ENCODE data around the gene ARHGAP24. TPM values are rescaled to one million over a fixed set of nuclear protein-coding genes. Genes with fewer than 3 reads are reported as not detected.

Gene ARHGAP24
- polyA plus RNA-seq, 3 donors = 12.5 to 32.0 (median 18.8) TPM

DNA sequence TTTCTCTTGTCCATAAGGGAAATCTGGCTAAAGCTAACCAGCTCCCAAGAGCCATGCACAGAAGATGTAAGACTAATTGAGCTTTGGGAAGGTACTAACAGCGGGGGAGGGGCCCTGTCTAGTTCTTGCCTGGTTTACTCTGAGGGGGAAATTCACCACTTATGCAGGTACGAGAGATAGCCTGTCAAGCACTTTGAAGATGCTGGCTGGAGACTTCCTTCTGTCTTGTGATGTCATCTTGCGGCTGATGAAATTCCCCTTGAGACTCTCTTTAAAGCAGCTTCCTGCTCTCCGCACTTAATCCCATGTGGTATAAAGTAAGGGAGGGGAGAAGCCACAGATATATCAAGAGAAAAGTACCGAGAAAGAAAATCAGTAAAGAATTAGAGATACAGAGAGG lies 539.6 kb downstream of the ARHGAP24 start:
- H3K79me2 ChIP-seq (ENCODE audit: insufficient read depth, low read length) = no peaks in the 10 kb centered on the region
- intact Hi-C loops (cut with micrococcal nuclease) = no loop called here
- H3K4me1 ChIP-seq (ENCODE audit: control insufficient read depth in 1 of 2, insufficient read depth in 2 of 2, low read length in 2 of 2) = no peaks in the 10 kb centered on the region
- no peaks in the 10 kb centered on the region for H3K4me1 Mint-ChIP-seq
- H3K9ac ChIP-seq (ENCODE audit: insufficient read depth, low read length, poor library complexity, severe bottlenecking) = no peak overlapping the region
- TF ChIP-seq CTCF (IDR thresholded peaks at IDR 0.05) = no peak
- H2AFZ ChIP-seq (ENCODE audit: insufficient read depth, low read depth, low read length, poor library complexity, severe bottlenecking) = no peak overlapping the region
- H3K36me3 ChIP-seq (replicated peaks in 1 of 2; ENCODE audit: control insufficient read depth in 1 of 2, insufficient read depth in 2 of 2, low read length in 2 of 2) = no peaks in the 10 kb centered on the region
- peaks cover 0 to 2% (median 0%) of the 10 kb centered on the region in 3 donors for H3K27me3 Mint-ChIP-seq (ENCODE audit: low read depth in 3 of 3)
- H3K4me2 ChIP-seq (replicated peaks; ENCODE audit: extremely low read depth, low read length, poor library complexity, severe bottlenecking) = no peak overlapping the region
- H3K27ac Mint-ChIP-seq = no peak overlapping the region
- no peaks in the 10 kb centered on the region for H3K9me3 ChIP-seq (replicated peaks in 1 of 2; ENCODE audit: control insufficient read depth in 1 of 2, insufficient read depth in 1 of 2, low read length in 2 of 2)
- H3K4me3 Mint-ChIP-seq = no peak overlapping the region
- no peaks in the 10 kb centered on the region for H3K36me3 Mint-ChIP-seq
- DNase-seq = no peak
- WGBS (ENCODE audit: insufficient coverage) = 100% methylated on average over 1 of the region's 5 CpGs
- H3K27ac ChIP-seq (ENCODE audit: low read depth in 1 of 2, low read length in 2 of 2) = no peak overlapping the region
- no peak overlapping the region for H3K4me3 ChIP-seq (replicated peaks in 1 of 3; ENCODE audit: low read depth in 2 of 3, low read length in 3 of 3)
- H4K20me1 ChIP-seq (ENCODE audit: insufficient read depth, low read length) = no peaks in the 10 kb centered on the region
- H3K27me3 ChIP-seq (ENCODE audit: control insufficient read depth in 2 of 2, insufficient read depth in 2 of 2, low read length in 2 of 2) = no peaks in the 10 kb centered on the region
- H3K9me3 Mint-ChIP-seq = no peaks in the 10 kb centered on the region

DNA sequence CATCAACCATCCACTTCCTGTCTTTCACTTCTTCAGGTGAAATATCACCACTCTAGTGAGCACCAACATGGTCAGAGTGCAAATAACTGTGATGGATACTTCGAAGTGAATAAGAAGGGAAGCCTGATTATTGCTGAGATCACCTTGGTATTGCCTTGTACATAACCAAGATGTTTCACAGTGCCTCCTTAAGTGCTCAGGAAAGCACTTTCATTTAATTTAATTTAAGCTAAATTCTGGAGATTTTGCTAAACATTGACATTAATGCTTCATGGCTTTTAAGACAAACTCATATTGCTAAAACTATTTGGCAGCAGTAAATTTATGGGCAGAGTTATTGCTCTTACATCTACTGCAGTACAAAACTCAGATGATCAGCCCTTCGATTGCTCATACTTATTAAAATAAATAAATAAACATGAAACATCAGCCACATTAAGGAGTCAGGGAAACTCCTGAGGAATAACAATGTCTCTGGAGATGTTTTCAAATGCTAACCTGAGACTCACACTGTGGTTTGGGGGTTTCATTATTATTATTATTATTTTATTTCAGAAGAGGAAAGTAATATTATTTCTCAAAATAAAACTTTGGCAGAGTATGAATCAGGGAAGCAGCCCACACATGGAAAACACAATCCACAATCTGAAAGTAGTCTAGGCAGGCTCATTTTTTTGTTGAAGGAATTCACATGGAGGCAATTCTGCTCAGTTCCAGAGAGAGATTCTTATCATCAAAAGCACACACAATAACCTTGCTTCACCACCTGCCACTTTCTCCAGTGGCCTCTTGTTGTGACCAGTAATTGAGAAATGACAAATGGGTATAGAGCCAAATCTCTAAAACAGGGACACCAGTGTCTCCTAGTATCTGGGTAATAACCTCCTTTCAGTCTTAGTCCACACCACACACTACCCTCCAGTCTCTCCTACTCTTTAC lies 540.7 kb downstream of the ARHGAP24 start:
- Mint-ChIP-seq H3K36me3 (no peaks in the 10 kb centered on the region), H3K4me3 (no peak overlapping the region), H3K9me3 (peaks cover 0 to 3% (median 2%) of the 10 kb centered on the region in 7 donors), H3K27ac (no peak overlapping the region), H3K4me1 (no peaks in the 10 kb centered on the region), H3K27me3 (ENCODE audit: low read depth in 3 of 3) (peaks cover 0 to 3% (median 0%) of the 10 kb centered on the region in 3 donors)
- Histone ChIP-seq H3K27ac (ENCODE audit: low read depth in 1 of 2, low read length in 2 of 2) (no peak overlapping the region), H3K36me3 (replicated peaks in 1 of 2; ENCODE audit: control insufficient read depth in 1 of 2, insufficient read depth in 2 of 2, low read length in 2 of 2) (no peaks in the 10 kb centered on the region), H3K79me2 (ENCODE audit: insufficient read depth, low read length) (no peaks in the 10 kb centered on the region), H3K27me3 (ENCODE audit: control insufficient read depth in 2 of 2, insufficient read depth in 2 of 2, low read length in 2 of 2) (no peaks in the 10 kb centered on the region), H3K9ac (ENCODE audit: insufficient read depth, low read length, poor library complexity, severe bottlenecking) (no peak overlapping the region), H3K4me1 (ENCODE audit: control insufficient read depth in 1 of 2, insufficient read depth in 2 of 2, low read length in 2 of 2) (no peaks in the 10 kb centered on the region), H4K20me1 (ENCODE audit: insufficient read depth, low read length) (no peaks in the 10 kb centered on the region), H2AFZ (ENCODE audit: insufficient read depth, low read depth, low read length, poor library complexity, severe bottlenecking) (no peak overlapping the region), H3K9me3 (replicated peaks in 1 of 2; ENCODE audit: control insufficient read depth in 1 of 2, insufficient read depth in 1 of 2, low read length in 2 of 2) (no peaks in the 10 kb centered on the region), H3K4me2 (replicated peaks; ENCODE audit: extremely low read depth, low read length, poor library complexity, severe bottlenecking) (no peak overlapping the region), H3K4me3 (replicated peaks in 1 of 3; ENCODE audit: low read depth in 2 of 3, low read length in 3 of 3) (no peak overlapping the region)
- intact Hi-C loops (cut with micrococcal nuclease) = no loop called here
- no peak for DNase-seq
- TF ChIP-seq CTCF (IDR thresholded peaks at IDR 0.05) = no peak
- no CpG with 5 or more reads among the region's 2 CpGs for WGBS (ENCODE audit: insufficient coverage)

Data from CD14-positive monocyte (primary cell).